GM20431 (cell line): ENCODE measurements around the gene POLR2C.

ENCODE experiments used
- in situ Hi-C: fragments of 300-500 bp; cut with MseI, MboI; formaldehyde crosslinking; loops from one replicate; pipeline ENCODE4 v1.15.0; 2020; ENCODE audit warnings: low sequenced_read_pairs; ENCODE audit not compliant: unreplicated experiment

The POLR2C gene

GRCh38 chr16:57446531-57447185, 15.8 kb upstream of the POLR2C start:
- in situ Hi-C loops, result no loop called here

GRCh38 chr16:57447186-57447962, 15.1 kb upstream of the POLR2C start, which contains the start of the genes CIAPIN1 and COQ9:
TSS of gene CIAPIN1 (minus strand) at chr16:57447385. CDS start at chr16:57440928, 6,457 bp downstream.
TSS of gene COQ9 (plus strand) at chr16:57447479. CDS start at chr16:57447506, 27 bp downstream.
- in situ Hi-C loops, result no loop called here

GRCh38 chr16:57452021-57452420, 10.5 kb upstream of the POLR2C start:
- in situ Hi-C loops, result no loop called here

- in situ Hi-C loops, result no loop called here
Measured at GRCh38 chr16:57462978-57463362, 491 bp downstream of the POLR2C start.

GRCh38 chr16:57464523-57464922, 2.0 kb downstream of the POLR2C start:
- in situ Hi-C loops, result no loop called here

GRCh38 chr16:57468346-57468745, 5.9 kb downstream of the POLR2C start:
- in situ Hi-C loops, result no loop called here

GRCh38 chr16:57469046-57469445, 6.6 kb downstream of the POLR2C start:
- in situ Hi-C loops, result no loop called here

- in situ Hi-C loops, result no loop called here
Measured at GRCh38 chr16:57469917-57470470, 7.5 kb downstream of the POLR2C start.

- in situ Hi-C loops, result no loop called here
Measured at GRCh38 chr16:57470711-57471110, 8.2 kb downstream of the POLR2C start.

- in situ Hi-C loops, result no loop called here
Measured at GRCh38 chr16:57471209-57471608, 8.7 kb downstream of the POLR2C start.

- in situ Hi-C loops, result no loop called here
Measured at GRCh38 chr16:57471852-57472664, 9.6 kb downstream of the POLR2C start.

- in situ Hi-C loops, result no loop called here
Measured at GRCh38 chr16:57472665-57473060, 10.2 kb downstream of the POLR2C start.

GRCh38 chr16:57473176-57473840, 10.8 kb downstream of the POLR2C start:
- in situ Hi-C loops, result no loop called here

GRCh38 chr16:57473906-57474305, 11.4 kb downstream of the POLR2C start:
- in situ Hi-C loops, result no loop called here

- in situ Hi-C loops, result no loop called here
Measured at GRCh38 chr16:57474671-57475661, 12.5 kb downstream of the POLR2C start.

GRCh38 chr16:57475711-57476339, 13.3 kb downstream of the POLR2C start:
- in situ Hi-C loops, result no loop called here

GRCh38 chr16:57476546-57477410, 14.3 kb downstream of the POLR2C start:
- in situ Hi-C loops, result no loop called here
